ENCODE data around the gene CHMP4A.

- TF ChIP-seq CTCF (conservative IDR thresholded peaks at IDR 0.05; ENCODE audit: low read depth, low read length) (no peak), EZH2 (IDR thresholded peaks at IDR 0.05; ENCODE audit: borderline replicate concordance, low read depth, low read length, poor library complexity, severe bottlenecking) (no peak)
These were observed 29.0 kb downstream of the CHMP4A start for GRCh38 chr14:24184104-24184970.
